HepG2 (cell line): ENCODE measurements around the gene ANKRD40CL. TPM values are rescaled to one million over a fixed set of nuclear protein-coding genes. Genes with fewer than 3 reads are reported as not detected.

Experiments used
- AFF4 ChIP-seq: sonication (generic); formaldehyde crosslinking; IDR thresholded peaks from 2 replicates; pipeline ENCODE4 v1.4.0; 2020; ENCODE audit warnings: missing genetic modification reagents
- BCL6 ChIP-seq: IDR thresholded peaks from 2 replicates; pipeline ENCODE4 v1.6.1; 2016; ENCODE audit warnings: missing genetic modification reagents, missing compliant biosample characterization
- GPBP1L1 ChIP-seq: sonication (generic); formaldehyde crosslinking; IDR thresholded peaks from 2 replicates; pipeline ENCODE4 v1.5.0; 2020; ENCODE audit warnings: mild to moderate bottlenecking, missing genetic modification reagents
- HMGA1 ChIP-seq: sonication (generic); formaldehyde crosslinking; conservative IDR thresholded peaks from 2 replicates; pipeline ENCODE4 v1.4.0; 2020; ENCODE audit warnings: missing genetic modification reagents
- KDM2A ChIP-seq: sonication (generic); formaldehyde crosslinking; IDR thresholded peaks from 2 replicates; pipeline ENCODE4 v1.4.0; 2020; ENCODE audit warnings: low read depth, missing genetic modification reagents, borderline replicate concordance
- RXRB ChIP-seq: IDR thresholded peaks from 2 replicates; pipeline ENCODE4 v1.6.1; 2016; ENCODE audit warnings: borderline replicate concordance, missing genetic modification reagents, missing compliant biosample characterization
- THAP7 ChIP-seq: sonication (generic); formaldehyde crosslinking; IDR thresholded peaks from 2 replicates; pipeline ENCODE4 v1.8.1; 2023; ENCODE audit warnings: mild to moderate bottlenecking, missing genetic modification reagents
- YY1 ChIP-seq: IDR thresholded peaks from 2 replicates; pipeline ENCODE4 v1.6.1; 2011; ENCODE audit warnings: low read length, low read depth, moderate library complexity, mild to moderate bottlenecking; ENCODE audit not compliant: insufficient read depth, insufficient replicate concordance
- ZBTB20 ChIP-seq: sonication (generic); formaldehyde crosslinking; IDR thresholded peaks from 2 replicates; pipeline ENCODE4 v1.8.1; 2023; ENCODE audit warnings: missing genetic modification reagents, low read depth, mild to moderate bottlenecking, borderline replicate concordance
- ZBTB43 ChIP-seq: sonication (generic); formaldehyde crosslinking; conservative IDR thresholded peaks from 2 replicates; pipeline ENCODE4 v1.4.0; 2020; ENCODE audit warnings: missing genetic modification reagents
- ZSCAN21 ChIP-seq: sonication (generic); formaldehyde crosslinking; IDR thresholded peaks from 2 replicates; pipeline ENCODE4 v1.8.0; 2022; ENCODE audit warnings: mild to moderate bottlenecking, missing genetic modification reagents, moderate library complexity, borderline replicate concordance
- polyA plus RNA-seq, 8 experiments: library from polyadenylated mRNA; depleted of rRNA in 3 of 8; stranded (reverse) in 7 of 8; unstranded in 1 of 8; fragments of >200 nt; fragmentation: Illumina TruSeq in 4 of 8; extraction: Trizol in 4 of 8; gene quantifications; 2 replicates each; pipeline versions ENCODE4 v1.2.1 to v1.2.3, GENCODE V29; 2011 to 2016; ENCODE audit warnings: low read depth in 4 of 8, missing spikeins in 1 of 8, mixed read lengths in 1 of 8; ENCODE audit not compliant: insufficient read depth in 1 of 8
- total RNA-seq, 5 experiments: library from RNA; depleted of rRNA; stranded (reverse); fragments of >200 nt; fragmentation: Illumina TruSeq; extraction: Trizol; gene quantifications; 2 replicates each; pipeline ENCODE4 v1.2.3, GENCODE V29; 2016; ENCODE audit warnings: low read depth in 1 of 5
- TF ChIP-seq, protein P1 (sequence below): sonication (generic); formaldehyde crosslinking; IDR thresholded peaks from 2 replicates; pipeline ENCODE4 v1.5.1; 2020; ENCODE audit warnings: missing genetic modification reagents, mild to moderate bottlenecking, borderline replicate concordance
- TF ChIP-seq, protein P2 (sequence below): sonication (generic); formaldehyde crosslinking; IDR thresholded peaks from 2 replicates; pipeline ENCODE4 v1.4.0; 2020; ENCODE audit warnings: missing genetic modification reagents, mild to moderate bottlenecking, borderline replicate concordance

ANKRD40CL gene
- total and polyA plus RNA-seq, 2 of the 13 experiments (the other 11 are each of a cell fraction or from before 2014, with no cell fraction given), result 0.03 to 0.11 TPM

GRCh38 chr17:50783193-50783660 lies 15.9 kb upstream of the ANKRD40CL start (continued):
- TF ChIP-seq KDM2A (CRISPR knock-in tag) (peak; percentile 74; the same call in 1 of the 2 replicates), ZBTB20 (CRISPR knock-in tag) (no peak), YY1 (peak; percentile 59), ZBTB43 (CRISPR knock-in tag) (no peak), THAP7 (no peak), BCL6 (CRISPR knock-in tag) (peak; percentile 12; the same call in 1 of the 2 replicates), AFF4 (CRISPR knock-in tag) (no peak), HMGA1 (CRISPR knock-in tag) (no peak), GPBP1L1 (CRISPR knock-in tag) (no peak), RXRB (CRISPR knock-in tag) (no peak), ZSCAN21 (CRISPR knock-in tag) (peak; percentile 39; the same call in 1 of the 2 replicates)
- TF ChIP-seq, protein P1, sequence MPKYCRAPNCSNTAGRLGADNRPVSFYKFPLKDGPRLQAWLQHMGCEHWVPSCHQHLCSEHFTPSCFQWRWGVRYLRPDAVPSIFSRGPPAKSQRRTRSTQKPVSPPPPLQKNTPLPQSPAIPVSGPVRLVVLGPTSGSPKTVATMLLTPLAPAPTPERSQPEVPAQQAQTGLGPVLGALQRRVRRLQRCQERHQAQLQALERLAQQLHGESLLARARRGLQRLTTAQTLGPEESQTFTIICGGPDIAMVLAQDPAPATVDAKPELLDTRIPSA, result no peak
- TF ChIP-seq, protein P2, sequence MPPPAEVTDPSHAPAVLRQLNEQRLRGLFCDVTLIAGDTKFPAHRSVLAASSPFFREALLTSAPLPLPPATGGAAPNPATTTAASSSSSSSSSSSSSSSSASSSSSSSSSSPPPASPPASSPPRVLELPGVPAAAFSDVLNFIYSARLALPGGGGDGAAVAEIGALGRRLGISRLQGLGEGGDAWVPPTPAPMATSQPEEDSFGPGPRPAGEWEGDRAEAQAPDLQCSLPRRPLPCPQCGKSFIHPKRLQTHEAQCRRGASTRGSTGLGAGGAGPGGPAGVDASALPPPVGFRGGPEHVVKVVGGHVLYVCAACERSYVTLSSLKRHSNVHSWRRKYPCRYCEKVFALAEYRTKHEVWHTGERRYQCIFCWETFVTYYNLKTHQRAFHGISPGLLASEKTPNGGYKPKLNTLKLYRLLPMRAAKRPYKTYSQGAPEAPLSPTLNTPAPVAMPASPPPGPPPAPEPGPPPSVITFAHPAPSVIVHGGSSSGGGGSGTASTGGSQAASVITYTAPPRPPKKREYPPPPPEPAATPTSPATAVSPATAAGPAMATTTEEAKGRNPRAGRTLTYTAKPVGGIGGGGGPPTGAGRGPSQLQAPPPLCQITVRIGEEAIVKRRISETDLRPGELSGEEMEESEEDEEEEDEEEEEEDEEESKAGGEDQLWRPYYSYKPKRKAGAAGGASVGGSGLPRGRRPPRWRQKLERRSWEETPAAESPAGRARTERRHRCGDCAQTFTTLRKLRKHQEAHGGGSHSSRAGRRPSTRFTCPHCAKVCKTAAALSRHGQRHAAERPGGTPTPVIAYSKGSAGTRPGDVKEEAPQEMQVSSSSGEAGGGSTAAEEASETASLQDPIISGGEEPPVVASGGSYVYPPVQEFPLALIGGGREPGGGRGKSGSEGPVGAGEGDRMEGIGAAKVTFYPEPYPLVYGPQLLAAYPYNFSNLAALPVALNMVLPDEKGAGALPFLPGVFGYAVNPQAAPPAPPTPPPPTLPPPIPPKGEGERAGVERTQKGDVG (CRISPR knock-in tag), result no peak
